ENCODE results near the gene POLR1E. TPM values are rescaled to one million over a fixed set of nuclear protein-coding genes. Genes with fewer than 3 reads are reported as not detected.
A peak's percentile ranks its signal among the peaks of the same experiment; 100 is the strongest.

Gene POLR1E
- total RNA-seq, result 10 to 100 TPM; 12.5 to 17.2 TPM
- long read RNA-seq, transcript POLR1E-202 (12 exons, 1,868 nt), result major isoform, 7 of 8 reads
- long read RNA-seq, partial matches to known transcripts, result 0 of 8 reads
- long read RNA-seq, other reads (novel, unspliced or antisense), result 1 of 8 reads

GRCh38 chr9:37485389-37486255 lies at the start of gene POLR1E:
POLR1E (plus strand) TSS chr9:37485948; CDS start chr9:37486048, 100 bp downstream.
- ATAC-seq, result peak; percentile 98
- intact Hi-C loops (cut with DNase I), result loop anchor here (10.0 kb wide), 3 partner anchors 71 to 879 kb away; no protein-coding TSS in a partner anchor
- DNase-seq, result peak; percentile 97

GRCh38 chr9:37436540-37436939 lies 49.2 kb upstream of the POLR1E start:
- intact Hi-C loops (cut with DNase I), result no loop called here
- ATAC-seq (peak; percentile 43 to 83), DNase-seq (no peak)

- intact Hi-C loops (cut with DNase I), result no loop called here
- DNase-seq, result no peak
- ATAC-seq, result peak; percentile 1 to 2
Measured at GRCh38 chr9:37437010-37437409, 48.7 kb upstream of the POLR1E start.

GRCh38 chr9:37437621-37438020 lies 48.1 kb upstream of the POLR1E start:
- no peak for ATAC-seq
- DNase-seq, result no peak
- intact Hi-C loops (cut with DNase I), result no loop called here

- no peak for DNase-seq
- no peak for ATAC-seq
- intact Hi-C loops (cut with DNase I), result no loop called here
Measured at GRCh38 chr9:37438359-37438758, 47.4 kb upstream of the POLR1E start.

GRCh38 chr9:37441776-37442370 lies 43.9 kb upstream of the POLR1E start:
- ATAC-seq, result no peak
- DNase-seq, result no peak
- intact Hi-C loops (cut with DNase I), result no loop called here

- DNase-seq (no peak), ATAC-seq (no peak)
- intact Hi-C loops (cut with DNase I), result no loop called here
Measured at GRCh38 chr9:37442556-37442955, 43.2 kb upstream of the POLR1E start.

GRCh38 chr9:37443566-37443965 lies 42.2 kb upstream of the POLR1E start:
- ATAC-seq (no peak), DNase-seq (no peak)
- intact Hi-C loops (cut with DNase I), result no loop called here

- intact Hi-C loops (cut with DNase I), result no loop called here
- ATAC-seq, result no peak
- no peak for DNase-seq
Measured at GRCh38 chr9:37444890-37445289, 40.9 kb upstream of the POLR1E start.

GRCh38 chr9:37445832-37446231 lies 39.9 kb upstream of the POLR1E start:
- DNase-seq (no peak), ATAC-seq (no peak)
- intact Hi-C loops (cut with DNase I), result no loop called here

GRCh38 chr9:37446401-37446800 lies 39.3 kb upstream of the POLR1E start:
- intact Hi-C loops (cut with DNase I), result no loop called here
- DNase-seq, result no peak

GRCh38 chr9:37447111-37447510 lies 38.6 kb upstream of the POLR1E start:
- intact Hi-C loops (cut with DNase I), result no loop called here
- ATAC-seq (no peak), DNase-seq (no peak)

More at GRCh38 chr9:37446401-37446800, 39.3 kb upstream of the POLR1E start:
- no peak for ATAC-seq

GRCh38 chr9:37449862-37450632 lies 35.7 kb upstream of the POLR1E start:
- ATAC-seq (no peak), DNase-seq (no peak)
- intact Hi-C loops (cut with DNase I), result no loop called here

GRCh38 chr9:37451628-37452027 lies 34.1 kb upstream of the POLR1E start:
- ATAC-seq (no peak), DNase-seq (no peak)
- intact Hi-C loops (cut with DNase I), result no loop called here

GRCh38 chr9:37452611-37453010 lies 33.1 kb upstream of the POLR1E start:
- no peak for ATAC-seq
- intact Hi-C loops (cut with DNase I), result no loop called here
- DNase-seq, result no peak

GRCh38 chr9:37453827-37454226 lies 31.9 kb upstream of the POLR1E start:
- DNase-seq, result no peak
- ATAC-seq, result no peak
- intact Hi-C loops (cut with DNase I), result no loop called here

- DNase-seq (no peak), ATAC-seq (no peak)
- intact Hi-C loops (cut with DNase I), result no loop called here
Measured at GRCh38 chr9:37454238-37454637, 31.5 kb upstream of the POLR1E start.

GRCh38 chr9:37455884-37456647 lies 29.7 kb upstream of the POLR1E start:
- DNase-seq, result no peak
- intact Hi-C loops (cut with DNase I), result no loop called here
- ATAC-seq, result no peak

- DNase-seq, result no peak
- no peak for ATAC-seq
- intact Hi-C loops (cut with DNase I), result no loop called here
Measured at GRCh38 chr9:37456817-37457216, 28.9 kb upstream of the POLR1E start.

Data from left cardiac atrium (tissue), 4 donors.